Measurements from ENCODE around the gene LGALS3BP.

- TF ChIP-seq CTCF (IDR thresholded peaks at IDR 0.05): no peak
- TF ChIP-seq POLR2A (IDR thresholded peaks at IDR 0.05): no peak
These were observed 13.0 kb upstream of the LGALS3BP start for GRCh38 chr17:78992542-78993212.
